Neural cell (in vitro differentiated cells): ENCODE measurements around the gene ODC1. TPM values are rescaled to one million over a fixed set of nuclear protein-coding genes. Genes with fewer than 3 reads are reported as not detected.

ENCODE experiments used
- H2AFZ ChIP-seq: fragments of 200-600, 300-800 bp; sonication (generic), shearing (Covaris generic); 2 replicates; pipeline ENCODE4 v1.6.0; 2014; ENCODE audit warnings: low read depth, mild to moderate bottlenecking, antibody characterized with exemption, low read length, moderate library complexity
- H3F3A ChIP-seq: fragments of 200-600 bp; shearing (Covaris generic); 2 replicates; pipeline ENCODE4 v1.6.1; 2016; ENCODE audit warnings: mild to moderate bottlenecking, moderate library complexity, mixed read lengths, antibody characterized with exemption, low read length; ENCODE audit not compliant: insufficient read depth, poor library complexity, severe bottlenecking
- H3K27ac ChIP-seq: fragments of 200-600, 300-800 bp; sonication (generic), shearing (Covaris generic); 2 replicates; pipeline ENCODE4 v1.5.1; 2014; ENCODE audit warnings: mild to moderate bottlenecking, low read length, moderate library complexity
- H3K27me3 ChIP-seq: fragments of 300-800, 200-600 bp; sonication (generic), shearing (Covaris generic); 2 replicates; pipeline ENCODE4 v1.6.0; 2014; ENCODE audit warnings: mild to moderate bottlenecking, low read depth, low read length, moderate library complexity; ENCODE audit not compliant: insufficient read depth
- H3K36me3 ChIP-seq: fragments of 300-800, 200-600 bp; sonication (generic), shearing (Covaris generic); 2 replicates; pipeline ENCODE4 v1.5.1; 2014; ENCODE audit warnings: mild to moderate bottlenecking, antibody characterized with exemption, low read length, moderate library complexity; ENCODE audit not compliant: insufficient read depth
- H3K4me2 ChIP-seq: fragments of 300-800, 200-600 bp; sonication (generic), shearing (Covaris generic); 2 replicates; pipeline ENCODE4 v1.6.0; 2014; ENCODE audit warnings: mild to moderate bottlenecking, low read length
- H3K4me3 ChIP-seq: fragments of 300-800, 200-600 bp; sonication (generic), shearing (Covaris generic); 2 replicates; pipeline ENCODE4 v1.5.1; 2014; ENCODE audit warnings: mild to moderate bottlenecking, low read length, moderate library complexity
- H3K79me2 ChIP-seq: fragments of 200-600 bp; shearing (Covaris generic); replicated peaks from 2 replicates; pipeline ENCODE4 v1.6.0; 2014; ENCODE audit warnings: mild to moderate bottlenecking, low read length, moderate library complexity; ENCODE audit not compliant: insufficient read depth
- H3K9ac ChIP-seq: fragments of 300-800, 200-600 bp; sonication (generic), shearing (Covaris generic); 2 replicates; pipeline ENCODE4 v1.6.1; 2016; ENCODE audit warnings: mild to moderate bottlenecking, low read length, mixed read lengths
- H3K9me2 ChIP-seq: fragments of 200-600 bp; shearing (Covaris generic); 2 replicates; pipeline ENCODE4 v1.6.1; 2016; ENCODE audit warnings: mild to moderate bottlenecking, low read length, mixed read lengths; ENCODE audit not compliant: insufficient read depth
- H3K9me3 ChIP-seq: fragments of 200-600, 300-800 bp; sonication (generic), shearing (Covaris generic); 2 replicates; pipeline ENCODE4 v1.6.1; 2016; ENCODE audit warnings: mild to moderate bottlenecking, mixed run types, low read length, moderate library complexity, mixed read lengths
- H4K20me1 ChIP-seq: fragments of 200-600 bp; shearing (Covaris generic); 2 replicates; pipeline ENCODE4 v1.6.1; 2016; ENCODE audit warnings: mild to moderate bottlenecking, mixed run types; ENCODE audit not compliant: insufficient read depth
- EP300 ChIP-seq: fragments of 450-650 bp; conservative IDR thresholded peaks from 2 replicates; pipeline ENCODE4 v1.6.1; 2014; ENCODE audit warnings: antibody characterized with exemption, mild to moderate bottlenecking, moderate library complexity; ENCODE audit not compliant: poor library complexity, severe bottlenecking
- EZH2 ChIP-seq: fragments of 200-600, 300-800 bp; shearing (Covaris generic), sonication (generic); IDR thresholded peaks from 2 replicates; pipeline ENCODE4 v1.6.1; 2014; ENCODE audit warnings: antibody characterized with exemption, low read length, borderline replicate concordance, mild to moderate bottlenecking; ENCODE audit not compliant: insufficient read depth, poor library complexity, severe bottlenecking
- MXI1 ChIP-seq: fragments of 450-650 bp; conservative IDR thresholded peaks from 2 replicates; pipeline ENCODE4 v1.6.1; 2014; ENCODE audit warnings: antibody characterized with exemption, mild to moderate bottlenecking; ENCODE audit not compliant: poor library complexity, severe bottlenecking
- POLR2AphosphoS5 ChIP-seq: IDR thresholded peaks from 2 replicates; pipeline ENCODE4 v1.6.1; 2012
- RAD21 ChIP-seq: fragments of 450-650 bp; conservative IDR thresholded peaks from 2 replicates; pipeline ENCODE4 v1.6.1; 2014; ENCODE audit warnings: antibody characterized with exemption, mild to moderate bottlenecking, moderate library complexity
- SMC3 ChIP-seq: fragments of 450-650 bp; conservative IDR thresholded peaks from 2 replicates; pipeline ENCODE4 v1.6.1; 2014; ENCODE audit warnings: antibody characterized with exemption, mild to moderate bottlenecking, moderate library complexity; ENCODE audit not compliant: poor library complexity
- TAF1 ChIP-seq: IDR thresholded peaks from 2 replicates; pipeline ENCODE4 v1.6.1; 2012; ENCODE audit warnings: low read depth
- polyA plus RNA-seq: library from polyadenylated mRNA; depleted of rRNA; stranded (reverse); fragments of >200 nt; gene quantifications from 2 replicates; pipeline ENCODE4 v1.2.3, GENCODE V29; 2014
- TF ChIP-seq, protein P1 (sequence below): fragments of 450-650 bp; IDR thresholded peaks from 2 replicates; pipeline ENCODE4 v1.5.1; 2014; ENCODE audit warnings: antibody characterized with exemption, mild to moderate bottlenecking, moderate library complexity; ENCODE audit not compliant: poor library complexity, severe bottlenecking
- TF ChIP-seq, protein P2 (sequence below): IDR thresholded peaks from 2 replicates; pipeline ENCODE4 v1.6.1; 2012; ENCODE audit warnings: borderline replicate concordance

ODC1 gene
- polyA plus RNA-seq, 1 donor from 2014 or later: 1,107 TPM

DNA sequence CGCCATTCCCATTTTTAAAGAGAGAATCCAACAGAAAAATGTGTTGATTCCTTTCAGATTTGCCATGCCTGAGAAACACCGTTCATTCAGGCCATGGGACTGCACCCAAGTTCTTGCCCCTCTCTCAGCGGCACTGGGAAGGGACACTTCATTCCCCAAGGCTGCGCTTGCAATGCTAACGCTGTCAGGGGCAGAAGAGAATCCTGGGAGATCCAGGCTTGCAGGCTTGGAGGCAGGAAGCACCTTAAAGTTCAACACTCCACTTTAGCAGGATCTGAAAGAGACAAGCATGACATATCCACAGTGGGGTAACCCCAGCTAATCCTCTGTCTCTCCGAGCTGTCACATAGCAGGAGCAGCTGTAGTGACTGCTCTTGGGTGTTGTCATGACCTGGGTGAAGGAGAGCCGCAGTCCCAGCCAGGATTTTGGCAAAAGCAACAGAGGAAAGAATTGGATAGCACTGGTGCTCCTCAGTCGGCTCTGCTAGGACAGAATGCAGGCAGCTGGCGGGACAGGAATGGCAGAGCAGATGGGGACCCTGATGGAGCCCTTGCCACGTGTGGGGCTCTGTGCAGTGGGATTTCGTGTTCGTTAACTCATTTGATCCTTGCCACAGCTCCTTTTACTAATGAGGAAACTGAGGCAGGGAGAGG, 22.0 kb upstream of the ODC1 start:
- H2AFZ ChIP-seq: no peak overlapping the region
- H4K20me1 ChIP-seq: no peaks in the 10 kb centered on the region
- no peak overlapping the region for H3K4me2 ChIP-seq
- H3K9me3 ChIP-seq: no peaks in the 10 kb centered on the region
- no peak overlapping the region for H3K4me3 ChIP-seq
- H3K9ac ChIP-seq: no peak overlapping the region
- H3K27ac ChIP-seq: no peak overlapping the region
- H3K79me2 ChIP-seq: no peaks in the 10 kb centered on the region
- no peaks in the 10 kb centered on the region for H3K9me2 ChIP-seq
- TF ChIP-seq TAF1 (no peak), EZH2 (no peak), RAD21 (no peak), POLR2AphosphoS5 (no peak)
- TF ChIP-seq, protein P1, sequence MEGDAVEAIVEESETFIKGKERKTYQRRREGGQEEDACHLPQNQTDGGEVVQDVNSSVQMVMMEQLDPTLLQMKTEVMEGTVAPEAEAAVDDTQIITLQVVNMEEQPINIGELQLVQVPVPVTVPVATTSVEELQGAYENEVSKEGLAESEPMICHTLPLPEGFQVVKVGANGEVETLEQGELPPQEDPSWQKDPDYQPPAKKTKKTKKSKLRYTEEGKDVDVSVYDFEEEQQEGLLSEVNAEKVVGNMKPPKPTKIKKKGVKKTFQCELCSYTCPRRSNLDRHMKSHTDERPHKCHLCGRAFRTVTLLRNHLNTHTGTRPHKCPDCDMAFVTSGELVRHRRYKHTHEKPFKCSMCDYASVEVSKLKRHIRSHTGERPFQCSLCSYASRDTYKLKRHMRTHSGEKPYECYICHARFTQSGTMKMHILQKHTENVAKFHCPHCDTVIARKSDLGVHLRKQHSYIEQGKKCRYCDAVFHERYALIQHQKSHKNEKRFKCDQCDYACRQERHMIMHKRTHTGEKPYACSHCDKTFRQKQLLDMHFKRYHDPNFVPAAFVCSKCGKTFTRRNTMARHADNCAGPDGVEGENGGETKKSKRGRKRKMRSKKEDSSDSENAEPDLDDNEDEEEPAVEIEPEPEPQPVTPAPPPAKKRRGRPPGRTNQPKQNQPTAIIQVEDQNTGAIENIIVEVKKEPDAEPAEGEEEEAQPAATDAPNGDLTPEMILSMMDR: no peak
- H3K36me3 ChIP-seq: no peaks in the 10 kb centered on the region
- H3K27me3 ChIP-seq: no peaks in the 10 kb centered on the region
- no peaks in the 10 kb centered on the region for H3F3A ChIP-seq

DNA sequence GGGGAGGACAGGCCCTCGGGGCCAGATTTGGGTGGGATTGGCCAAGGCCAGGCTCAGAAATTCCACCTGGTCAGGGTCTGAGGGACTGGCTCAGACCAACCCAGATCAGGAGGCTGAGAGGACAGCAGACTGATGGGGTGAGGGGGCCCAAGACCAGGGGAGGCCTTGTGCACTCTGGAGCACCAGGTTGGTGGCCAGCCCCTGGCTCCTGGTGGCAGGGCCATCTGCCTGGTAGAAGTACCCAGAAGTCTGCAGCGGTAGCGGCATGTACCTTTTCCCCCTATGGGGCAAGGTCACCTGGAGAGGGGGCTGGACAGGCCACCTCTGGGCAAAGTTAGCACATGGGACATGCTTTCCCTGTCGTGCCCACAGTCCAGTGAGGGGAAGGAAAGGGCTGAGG, 21.2 kb upstream of the ODC1 start:
- Histone ChIP-seq H2AFZ (no peak overlapping the region), H3K4me3 (no peak overlapping the region), H3K36me3 (no peaks in the 10 kb centered on the region), H3K4me2 (no peak overlapping the region), H3K9me3 (no peaks in the 10 kb centered on the region), H3K9me2 (no peaks in the 10 kb centered on the region), H4K20me1 (no peaks in the 10 kb centered on the region), H3F3A (no peaks in the 10 kb centered on the region), H3K9ac (no peak overlapping the region), H3K79me2 (no peaks in the 10 kb centered on the region), H3K27me3 (no peaks in the 10 kb centered on the region), H3K27ac (no peak overlapping the region)
- TF ChIP-seq, protein P2, sequence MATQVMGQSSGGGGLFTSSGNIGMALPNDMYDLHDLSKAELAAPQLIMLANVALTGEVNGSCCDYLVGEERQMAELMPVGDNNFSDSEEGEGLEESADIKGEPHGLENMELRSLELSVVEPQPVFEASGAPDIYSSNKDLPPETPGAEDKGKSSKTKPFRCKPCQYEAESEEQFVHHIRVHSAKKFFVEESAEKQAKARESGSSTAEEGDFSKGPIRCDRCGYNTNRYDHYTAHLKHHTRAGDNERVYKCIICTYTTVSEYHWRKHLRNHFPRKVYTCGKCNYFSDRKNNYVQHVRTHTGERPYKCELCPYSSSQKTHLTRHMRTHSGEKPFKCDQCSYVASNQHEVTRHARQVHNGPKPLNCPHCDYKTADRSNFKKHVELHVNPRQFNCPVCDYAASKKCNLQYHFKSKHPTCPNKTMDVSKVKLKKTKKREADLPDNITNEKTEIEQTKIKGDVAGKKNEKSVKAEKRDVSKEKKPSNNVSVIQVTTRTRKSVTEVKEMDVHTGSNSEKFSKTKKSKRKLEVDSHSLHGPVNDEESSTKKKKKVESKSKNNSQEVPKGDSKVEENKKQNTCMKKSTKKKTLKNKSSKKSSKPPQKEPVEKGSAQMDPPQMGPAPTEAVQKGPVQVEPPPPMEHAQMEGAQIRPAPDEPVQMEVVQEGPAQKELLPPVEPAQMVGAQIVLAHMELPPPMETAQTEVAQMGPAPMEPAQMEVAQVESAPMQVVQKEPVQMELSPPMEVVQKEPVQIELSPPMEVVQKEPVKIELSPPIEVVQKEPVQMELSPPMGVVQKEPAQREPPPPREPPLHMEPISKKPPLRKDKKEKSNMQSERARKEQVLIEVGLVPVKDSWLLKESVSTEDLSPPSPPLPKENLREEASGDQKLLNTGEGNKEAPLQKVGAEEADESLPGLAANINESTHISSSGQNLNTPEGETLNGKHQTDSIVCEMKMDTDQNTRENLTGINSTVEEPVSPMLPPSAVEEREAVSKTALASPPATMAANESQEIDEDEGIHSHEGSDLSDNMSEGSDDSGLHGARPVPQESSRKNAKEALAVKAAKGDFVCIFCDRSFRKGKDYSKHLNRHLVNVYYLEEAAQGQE: no peak
- TF ChIP-seq TAF1: no peak
- TF ChIP-seq RAD21: no peak
- no peak for TF ChIP-seq MXI1

DNA sequence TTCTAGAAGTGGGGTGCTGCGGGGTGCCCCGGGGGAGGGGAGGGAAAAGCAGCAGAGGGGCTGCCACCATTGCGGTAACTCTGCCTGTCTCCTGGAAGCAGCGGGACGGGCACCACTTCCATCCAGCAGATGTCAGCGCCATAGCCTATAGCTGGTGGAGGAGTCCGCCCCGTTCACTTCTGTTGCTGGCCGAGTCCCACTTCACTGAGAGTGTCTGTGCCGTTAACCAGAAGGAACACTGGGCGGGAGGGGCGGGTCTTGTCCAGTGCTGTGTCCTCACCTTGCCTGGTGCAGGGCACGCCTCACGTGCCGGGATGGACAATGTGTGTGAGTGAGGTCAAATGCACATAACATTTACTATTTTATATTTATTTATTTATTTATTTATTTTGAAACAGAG, 19.3 kb upstream of the ODC1 start:
- no peaks in the 10 kb centered on the region for H3K9me3 ChIP-seq
- no peak overlapping the region for H3K27ac ChIP-seq
- H3K4me2 ChIP-seq: no peak overlapping the region
- no peaks in the 10 kb centered on the region for H3F3A ChIP-seq
- TF ChIP-seq RAD21 (no peak), EZH2 (no peak), EP300 (no peak), POLR2AphosphoS5 (no peak), MXI1 (no peak), TAF1 (no peak), SMC3 (no peak)
- TF ChIP-seq, protein P2: no peak
- TF ChIP-seq, protein P1: no peak
- H2AFZ ChIP-seq: no peak overlapping the region
- no peaks in the 10 kb centered on the region for H3K79me2 ChIP-seq
- H3K9me2 ChIP-seq: no peaks in the 10 kb centered on the region
- no peaks in the 10 kb centered on the region for H3K27me3 ChIP-seq
- no peak overlapping the region for H3K4me3 ChIP-seq
- H4K20me1 ChIP-seq: no peaks in the 10 kb centered on the region
- no peaks in the 10 kb centered on the region for H3K36me3 ChIP-seq
- H3K9ac ChIP-seq: no peak overlapping the region
